Activated naive CD4-positive, alpha-beta T cell treated with anti-CD3 and anti-CD28 coated beads, Interleukin-2, amount 10 ng/mL, durations not matched to agents 7 days and 5 days (primary cell): ENCODE results near the gene GMEB2.
A peak's percentile ranks its signal among the peaks of the same experiment; 100 is the strongest.
"Not testable (repeated sequence)": the region's sequence is repeated elsewhere in the genome, so short reads cannot be mapped to it uniquely, and the experiment has no call there.

Experiments
- CTCF ChIA-PET: fragments of 350-600 bp; sonication (Branson Sonifier 250); formaldehyde crosslinking; loops from one replicate; lab custom pipeline; 2021; ENCODE audit warnings: antibody characterized with exemption; lab: Charles Lee
- DNase-seq: peaks from one replicate; pipeline ENCODE4 v3.0.0-alpha.2; 2020
- H3K27ac Mint-ChIP-seq: one replicate; pipeline ENCODE4 v1.8.0; 2021; ENCODE audit warnings: mild to moderate bottlenecking, moderate library complexity, mixed read lengths
- H3K27me3 Mint-ChIP-seq: one replicate; pipeline ENCODE4 v1.8.0; 2021; ENCODE audit warnings: mild to moderate bottlenecking, mixed read lengths
- H3K36me3 Mint-ChIP-seq: one replicate; pipeline ENCODE4 v1.8.0; 2021; ENCODE audit warnings: mixed read lengths
- H3K4me1 Mint-ChIP-seq: one replicate; pipeline ENCODE4 v1.8.0; 2021; ENCODE audit warnings: mixed read lengths
- H3K4me3 Mint-ChIP-seq: one replicate; pipeline ENCODE4 v1.8.0; 2021; ENCODE audit warnings: mild to moderate bottlenecking, moderate library complexity, mixed read lengths
- H3K9me3 Mint-ChIP-seq: one replicate; pipeline ENCODE4 v1.8.0; 2021; ENCODE audit warnings: mixed read lengths

The GMEB2 gene

DNA sequence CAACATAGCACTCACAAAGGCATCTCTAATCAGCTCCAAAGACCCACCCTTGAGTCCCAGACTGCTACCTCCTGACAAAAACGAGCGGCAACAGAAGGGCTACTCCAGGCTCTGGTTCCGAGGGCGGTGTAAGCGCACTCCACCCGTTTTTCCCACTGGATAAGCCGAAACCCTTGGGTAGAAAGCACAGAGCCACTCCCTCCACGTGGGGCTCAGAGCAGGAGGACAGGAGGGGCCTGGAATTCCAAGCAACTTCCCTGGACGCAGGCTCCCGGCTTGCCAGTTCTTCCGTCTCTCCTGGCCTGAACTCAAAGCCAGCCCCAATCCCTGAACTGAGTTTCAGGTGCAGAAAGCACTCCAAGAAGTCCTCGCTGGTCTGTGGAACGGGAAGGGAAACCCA is 7.4 kb downstream of the GMEB2 start:
- Mint-ChIP-seq H3K27me3 (no peaks in the 10 kb centered on the region), H3K4me1 (peaks cover 14% of the 10 kb centered on the region), H3K27ac (no peak overlapping the region), H3K4me3 (no peak overlapping the region), H3K9me3 (no peaks in the 10 kb centered on the region), H3K36me3 (peaks cover 44% of the 10 kb centered on the region)
- no peak for DNase-seq
- CTCF ChIA-PET, result no interaction called here

DNA sequence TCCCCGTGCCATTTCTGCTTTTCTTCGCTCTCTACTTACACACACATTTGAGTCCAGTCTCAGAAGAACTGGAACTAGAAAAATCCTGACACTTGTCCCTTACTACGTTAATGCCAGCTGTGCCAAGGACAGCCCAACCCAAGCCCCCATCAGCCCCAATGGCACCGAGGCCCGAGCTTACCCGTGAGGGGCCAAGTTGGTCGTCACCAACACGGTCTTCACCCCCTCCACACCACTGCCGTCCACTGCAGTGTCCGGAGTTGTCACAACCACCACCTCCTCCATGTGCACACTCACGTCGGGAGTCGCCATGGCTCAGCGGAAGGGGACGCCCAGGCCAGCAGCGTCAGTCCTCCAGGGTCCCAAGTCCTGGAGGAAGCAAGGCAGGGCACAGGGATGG is 7.8 kb downstream of the GMEB2 start:
- H3K4me3 Mint-ChIP-seq, result no peak overlapping the region
- H3K27ac Mint-ChIP-seq, result no peak overlapping the region
- H3K9me3 Mint-ChIP-seq, result no peaks in the 10 kb centered on the region
- DNase-seq, result no peak
- no peaks in the 10 kb centered on the region for H3K27me3 Mint-ChIP-seq
- H3K36me3 Mint-ChIP-seq, result peaks cover 46% of the 10 kb centered on the region
- CTCF ChIA-PET, result no interaction called here
- H3K4me1 Mint-ChIP-seq, result peaks cover 12% of the 10 kb centered on the region

DNA sequence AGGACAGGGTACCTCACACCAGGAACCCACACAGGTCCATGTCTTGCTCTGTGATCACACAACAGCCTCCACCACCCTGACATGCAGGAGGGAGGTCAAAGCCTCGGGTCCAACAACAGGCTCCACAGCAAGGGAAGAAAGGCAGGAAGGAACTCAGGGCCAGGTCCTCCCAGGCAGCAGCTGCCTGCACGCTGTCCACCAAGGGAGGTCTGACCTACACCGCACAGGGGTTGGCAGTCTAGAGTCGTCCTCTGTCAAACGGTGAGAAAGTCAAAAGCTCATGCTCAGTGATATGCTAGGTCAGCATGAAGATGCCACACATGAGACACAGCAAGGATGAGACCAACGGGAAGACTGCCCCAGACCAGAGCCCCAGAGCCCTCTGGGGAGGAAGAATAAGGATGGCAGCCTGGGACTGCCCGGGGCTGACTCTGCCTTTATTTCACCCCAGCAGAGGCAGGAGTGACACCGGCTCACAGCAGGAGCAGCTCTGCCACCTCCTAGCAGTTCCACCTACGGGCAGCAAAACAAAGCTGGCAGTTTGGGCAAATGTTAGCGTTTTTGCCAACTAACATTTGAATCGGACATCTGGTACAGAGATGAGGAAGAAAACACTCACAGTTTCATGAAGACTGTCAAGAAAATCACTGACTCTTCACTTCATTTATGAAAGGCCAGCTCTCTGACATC is 8.5 kb downstream of the GMEB2 start:
- H3K4me3 Mint-ChIP-seq, result no peak overlapping the region
- H3K27ac Mint-ChIP-seq, result no peak overlapping the region
- H3K4me1 Mint-ChIP-seq, result peaks cover 12% of the 10 kb centered on the region
- CTCF ChIA-PET, result interaction anchor here (0.7 to 1.3 kb wide), 2 partner anchors 9 to 81 kb away, joined by 3 to 4 read pairs; partner anchors contain the start of genes GMEB2 and PTK6
- peaks cover 51% of the 10 kb centered on the region for H3K36me3 Mint-ChIP-seq
- H3K9me3 Mint-ChIP-seq, result no peaks in the 10 kb centered on the region
- no peak for DNase-seq
- no peaks in the 10 kb centered on the region for H3K27me3 Mint-ChIP-seq

DNA sequence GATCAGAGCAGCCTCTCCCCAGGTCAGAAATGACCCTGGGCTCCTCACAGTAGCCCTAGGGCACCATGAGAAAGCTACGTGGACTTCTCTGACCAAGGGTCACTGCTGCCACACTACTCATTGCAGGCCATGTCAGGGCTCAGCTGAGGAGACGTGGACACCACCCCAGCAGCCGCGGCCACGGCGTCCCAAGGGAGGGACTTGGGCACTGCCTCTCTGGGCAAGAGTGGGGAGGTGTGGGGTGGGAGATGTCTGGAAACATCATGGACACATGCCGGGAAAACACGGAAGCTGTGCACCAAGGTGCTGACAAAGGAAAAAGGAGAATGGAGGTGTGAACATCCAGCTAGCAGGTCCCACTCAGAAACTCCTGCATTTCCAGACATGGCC is 9.0 kb downstream of the GMEB2 start:
- peaks cover 11% of the 10 kb centered on the region for H3K4me1 Mint-ChIP-seq
- CTCF ChIA-PET, result interaction anchor here (0.7 to 1.3 kb wide), 3 partner anchors 9 to 80 kb away, joined by 3 to 4 read pairs (median 3); partner anchors contain the start of genes GMEB2 and PTK6
- H3K27me3 Mint-ChIP-seq, result no peaks in the 10 kb centered on the region
- no peak overlapping the region for H3K27ac Mint-ChIP-seq
- H3K9me3 Mint-ChIP-seq, result no peaks in the 10 kb centered on the region
- DNase-seq, result no peak
- no peak overlapping the region for H3K4me3 Mint-ChIP-seq
- H3K36me3 Mint-ChIP-seq, result peaks cover 55% of the 10 kb centered on the region

DNA sequence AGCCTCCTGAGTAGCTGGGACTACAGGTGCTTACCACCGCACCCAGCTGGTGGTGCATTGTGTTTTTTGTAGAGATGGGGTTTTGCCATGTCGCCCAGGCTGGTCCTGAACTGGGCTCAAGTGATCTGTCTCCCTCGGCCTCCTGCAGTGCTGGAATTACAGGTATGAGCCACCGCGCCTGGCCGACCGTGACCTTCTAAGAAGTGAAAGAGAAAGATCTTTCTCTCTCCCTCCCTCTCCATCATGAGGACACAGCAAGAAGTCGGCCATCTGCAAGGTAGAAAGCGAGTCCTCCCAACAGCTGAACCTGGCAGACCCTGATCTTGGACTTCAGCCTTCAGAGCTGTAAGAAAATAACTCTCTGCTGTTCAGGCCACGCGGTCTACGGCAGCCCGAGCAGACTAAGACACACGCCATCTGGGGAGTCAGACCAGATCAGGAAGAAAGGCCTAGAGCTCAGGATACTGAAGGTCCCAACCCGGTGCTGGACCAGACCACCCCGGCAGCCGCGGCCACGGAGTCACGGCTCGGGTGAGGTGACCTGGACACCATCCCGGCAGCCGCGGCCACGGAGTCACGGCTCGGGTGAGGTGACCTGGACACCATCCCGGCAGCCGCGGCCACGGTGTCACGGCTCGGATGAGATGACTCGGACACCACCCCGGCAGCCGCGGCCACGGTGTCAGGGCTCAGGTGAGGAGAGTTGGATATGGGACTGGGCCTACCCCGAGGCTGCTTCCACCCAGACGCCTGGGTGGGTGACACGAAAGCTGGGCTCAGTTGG is 9.6 kb downstream of the GMEB2 start:
- CTCF ChIA-PET, result interaction anchor here (0.7 to 1.3 kb wide), 3 partner anchors 24 to 79 kb away, joined by 3 to 4 read pairs (median 3); partner anchors contain the start of gene PTK6
- Mint-ChIP-seq H3K36me3 (peaks cover 51% of the 10 kb centered on the region), H3K27ac (no peak overlapping the region), H3K4me3 (no peak overlapping the region), H3K27me3 (no peaks in the 10 kb centered on the region), H3K9me3 (no peaks in the 10 kb centered on the region), H3K4me1 (peaks cover 7% of the 10 kb centered on the region)
- no peak for DNase-seq

DNA sequence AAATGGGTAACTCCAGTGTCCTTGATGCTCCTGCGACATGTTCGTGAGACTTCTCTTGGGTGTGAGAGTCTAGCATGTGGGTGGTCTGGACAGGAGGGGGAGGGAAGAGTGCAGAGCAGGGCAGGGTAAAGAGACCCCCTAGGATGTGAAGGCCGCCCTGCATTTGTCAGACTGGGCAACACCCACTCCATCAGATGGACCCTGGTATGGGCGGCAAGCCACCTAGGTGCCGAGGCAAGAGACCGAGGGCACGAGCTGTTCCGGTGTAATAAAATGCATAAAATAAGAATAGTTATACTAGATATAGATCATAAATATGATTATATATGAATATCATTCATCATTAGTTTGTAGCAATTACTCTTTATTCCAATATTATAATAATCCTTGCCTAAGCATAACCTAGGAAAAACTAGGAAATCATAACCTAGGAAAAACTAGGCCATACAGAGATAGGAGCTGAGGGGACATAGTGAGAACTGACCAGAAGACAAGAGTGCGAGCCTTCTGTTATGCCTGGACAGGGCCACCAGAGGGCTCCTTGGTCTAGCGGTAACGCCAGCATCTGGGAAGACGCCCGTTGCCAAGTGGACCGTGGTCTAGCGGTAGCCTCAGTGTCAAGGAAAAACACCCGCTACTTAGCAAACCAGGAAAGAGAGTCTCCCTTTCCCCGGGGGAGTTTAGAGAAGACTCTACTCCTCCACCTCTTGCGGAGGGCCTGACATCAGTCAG is 12.9 kb downstream of the GMEB2 start:
- H3K27me3 Mint-ChIP-seq, H3K27ac Mint-ChIP-seq, DNase-seq, H3K4me3 Mint-ChIP-seq, CTCF ChIA-PET, H3K9me3 Mint-ChIP-seq, H3K4me1 Mint-ChIP-seq: not testable (repeated sequence)
- H3K36me3 Mint-ChIP-seq, result peaks cover 51% of the 10 kb centered on the region

DNA sequence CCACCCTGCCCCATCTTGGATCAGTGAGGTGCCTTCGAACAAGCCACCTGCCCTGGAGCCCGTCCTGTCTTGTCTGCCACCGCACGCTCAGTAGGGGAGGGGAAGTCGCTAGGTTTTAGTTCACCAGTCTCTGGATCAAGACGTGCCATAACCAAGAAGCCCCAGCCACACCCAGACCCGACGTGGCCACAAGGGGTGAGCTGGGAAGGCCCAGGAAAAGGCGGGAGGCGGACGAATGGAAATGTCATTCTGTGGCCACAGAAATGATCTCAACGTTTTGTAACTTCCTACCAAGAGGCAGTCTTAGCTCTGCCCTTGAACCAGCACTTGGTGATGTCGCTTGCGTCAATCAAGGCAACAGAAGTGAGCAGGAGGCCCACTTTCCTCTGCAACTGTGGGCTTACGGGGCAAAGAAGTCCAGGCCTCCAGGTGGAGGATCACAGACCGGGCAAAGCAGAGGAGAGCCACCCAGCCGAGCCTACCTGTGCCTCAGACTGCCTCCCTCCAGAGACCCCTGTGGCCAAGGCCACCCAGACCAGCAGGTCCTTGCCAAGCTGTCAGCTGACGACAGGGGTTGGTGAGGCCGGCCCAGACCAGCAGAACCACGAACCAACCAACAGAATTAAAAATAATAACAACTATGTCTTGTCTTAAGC is 14.5 kb downstream of the GMEB2 start:
- Mint-ChIP-seq H3K27me3 (no peaks in the 10 kb centered on the region), H3K4me3 (no peak overlapping the region), H3K4me1 (no peaks in the 10 kb centered on the region), H3K9me3 (no peaks in the 10 kb centered on the region), H3K27ac (no peak overlapping the region), H3K36me3 (peaks cover 41% of the 10 kb centered on the region)
- CTCF ChIA-PET, result no interaction called here
- DNase-seq, result no peak

DNA sequence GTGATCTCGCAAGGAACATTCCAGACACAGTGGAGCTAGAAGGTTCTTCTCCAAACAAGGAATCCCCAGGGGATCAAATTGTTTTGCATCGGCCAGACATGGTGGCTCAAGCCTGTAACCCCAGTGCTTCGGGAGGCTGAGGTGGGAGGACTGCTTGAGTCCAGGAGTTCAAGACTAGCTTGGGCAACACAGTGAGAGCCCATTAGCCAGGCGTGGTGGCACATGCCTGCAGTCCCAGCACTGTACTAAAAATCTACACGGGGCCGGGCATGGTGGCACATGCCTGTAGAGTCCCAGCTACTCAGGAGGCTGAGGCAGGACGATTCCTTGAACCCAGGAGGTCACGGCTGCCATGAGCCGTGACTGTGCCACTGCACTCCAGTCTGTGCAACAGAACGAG is 15.3 kb downstream of the GMEB2 start:
- peaks cover 5% of the 10 kb centered on the region for H3K4me1 Mint-ChIP-seq
- no peak for DNase-seq
- no peak overlapping the region for H3K27ac Mint-ChIP-seq
- CTCF ChIA-PET, result no interaction called here
- H3K27me3 Mint-ChIP-seq, result no peaks in the 10 kb centered on the region
- no peaks in the 10 kb centered on the region for H3K9me3 Mint-ChIP-seq
- H3K4me3 Mint-ChIP-seq, result no peak overlapping the region
- H3K36me3 Mint-ChIP-seq, result peaks cover 39% of the 10 kb centered on the region

DNA sequence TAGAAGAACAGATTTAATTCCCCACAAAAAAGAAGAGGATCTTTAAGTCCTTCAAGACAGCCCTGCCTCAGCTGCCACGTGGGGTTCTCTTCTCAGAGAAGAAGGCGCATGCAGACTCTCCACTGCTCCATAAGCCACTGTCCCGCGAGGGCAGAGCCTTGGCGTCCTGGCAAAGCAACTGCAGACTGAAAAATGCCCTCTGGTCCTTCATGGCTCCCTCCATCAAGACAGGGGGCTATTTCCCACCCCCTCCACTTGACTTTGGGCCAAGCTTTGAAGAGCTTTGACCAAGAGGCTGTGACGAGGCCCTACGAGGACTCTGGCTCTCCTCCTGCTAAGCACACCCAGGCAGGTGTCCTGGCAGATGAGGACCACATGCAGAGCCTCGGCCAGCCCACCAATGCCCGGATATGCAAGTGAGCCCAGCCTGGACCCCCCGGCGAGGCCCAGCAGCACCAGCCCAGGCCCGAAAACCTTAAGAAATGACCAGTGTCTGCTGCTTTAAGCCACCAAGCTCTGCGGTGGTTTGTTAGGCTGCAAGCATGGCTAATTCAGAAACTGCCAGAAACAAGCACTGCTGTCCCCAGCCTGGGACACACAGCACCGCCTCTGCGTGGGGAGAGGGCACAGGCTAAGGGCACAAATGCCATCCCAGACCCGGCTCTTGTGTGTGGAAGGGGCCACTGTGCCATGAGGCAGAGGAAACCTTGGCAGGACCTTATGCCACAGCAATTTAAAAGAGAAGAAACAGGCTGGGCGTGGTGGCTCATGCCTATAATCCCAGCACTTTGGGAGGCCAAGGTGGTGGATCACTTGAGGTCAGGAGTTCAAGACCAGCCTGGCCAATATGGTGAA is 16.1 kb downstream of the GMEB2 start:
- DNase-seq, result no peak
- H3K4me3 Mint-ChIP-seq, result no peak overlapping the region
- H3K4me1 Mint-ChIP-seq, result peaks cover 5% of the 10 kb centered on the region
- no peaks in the 10 kb centered on the region for H3K27me3 Mint-ChIP-seq
- H3K36me3 Mint-ChIP-seq, result peaks cover 34% of the 10 kb centered on the region
- no peaks in the 10 kb centered on the region for H3K9me3 Mint-ChIP-seq
- CTCF ChIA-PET, result no interaction called here
- H3K27ac Mint-ChIP-seq, result no peak overlapping the region

DNA sequence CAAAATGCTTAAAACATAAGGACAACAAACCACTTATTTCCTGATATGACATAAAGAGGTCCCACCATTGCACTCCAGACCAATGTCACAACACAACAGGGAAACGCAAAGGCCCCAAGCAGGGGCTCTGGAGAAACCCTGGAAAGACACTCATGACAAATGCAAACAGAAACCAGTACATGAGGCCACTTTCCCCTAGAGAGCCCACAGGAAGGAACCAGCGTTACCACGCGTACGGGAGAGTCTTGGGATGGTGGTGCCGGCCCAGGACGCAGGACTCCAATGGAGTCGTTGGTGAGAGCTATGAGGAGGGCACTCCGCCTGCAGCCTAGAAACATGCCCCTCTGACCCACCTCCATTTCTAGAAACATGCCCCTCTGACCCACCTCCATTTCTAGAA is 20.2 kb downstream of the GMEB2 start:
- H3K36me3 Mint-ChIP-seq, result peaks cover 34% of the 10 kb centered on the region
- H3K27me3 Mint-ChIP-seq, result no peaks in the 10 kb centered on the region
- no peak overlapping the region for H3K27ac Mint-ChIP-seq
- DNase-seq, result no peak
- CTCF ChIA-PET, result no interaction called here
- H3K4me1 Mint-ChIP-seq, result peaks cover 6% of the 10 kb centered on the region
- H3K9me3 Mint-ChIP-seq, result peaks cover 4% of the 10 kb centered on the region
- H3K4me3 Mint-ChIP-seq, result no peak overlapping the region

DNA sequence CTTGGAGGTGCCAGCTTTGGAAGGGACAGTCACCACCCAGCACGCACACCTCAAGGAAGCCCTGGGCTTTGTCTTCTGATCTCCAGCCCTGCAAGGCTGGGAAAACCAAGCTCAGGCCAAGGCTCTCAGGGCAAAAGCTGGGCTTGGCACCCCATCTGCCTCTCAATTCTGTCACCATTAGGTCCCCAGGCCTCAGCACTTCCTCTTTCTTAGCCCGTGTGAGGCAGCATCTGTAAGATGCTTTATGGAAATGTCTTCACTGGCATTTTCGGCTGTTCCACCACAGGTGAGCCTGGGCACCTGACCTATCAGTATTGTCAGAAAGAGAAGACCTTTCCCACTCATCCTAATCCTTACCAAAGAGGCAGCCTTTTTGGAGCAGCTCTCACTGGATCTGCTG is 24.6 kb downstream of the GMEB2 start:
- peaks cover 52% of the 10 kb centered on the region for H3K36me3 Mint-ChIP-seq
- H3K9me3 Mint-ChIP-seq, result peaks cover 4% of the 10 kb centered on the region
- H3K4me3 Mint-ChIP-seq, result no peak overlapping the region
- H3K27me3 Mint-ChIP-seq, result no peaks in the 10 kb centered on the region
- no peak overlapping the region for H3K27ac Mint-ChIP-seq
- CTCF ChIA-PET, result no interaction called here
- DNase-seq, result no peak
- H3K4me1 Mint-ChIP-seq, result peaks cover 6% of the 10 kb centered on the region

DNA sequence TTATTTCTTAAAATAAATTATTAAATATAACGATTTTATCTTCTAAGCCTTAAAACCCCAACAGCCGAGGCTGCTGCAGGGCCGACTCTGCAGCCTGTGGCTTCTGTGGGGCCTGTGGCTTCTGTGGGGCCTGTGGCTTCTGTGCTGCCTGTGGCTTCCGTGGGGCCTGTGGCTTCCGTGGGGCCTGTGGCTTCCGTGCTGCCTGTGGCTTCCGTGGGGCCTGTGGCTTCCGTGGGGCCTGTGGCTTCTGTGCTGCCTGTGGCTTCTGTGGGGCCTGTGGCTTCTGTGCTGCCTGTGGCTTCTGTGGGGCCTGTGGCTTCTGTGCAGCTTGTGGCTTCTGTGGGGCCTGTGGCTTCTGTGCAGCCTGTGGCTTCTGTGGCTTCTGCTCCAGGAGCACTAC is 25.2 kb downstream of the GMEB2 start:
- H3K36me3 Mint-ChIP-seq, result peaks cover 48% of the 10 kb centered on the region
- H3K27me3 Mint-ChIP-seq, H3K9me3 Mint-ChIP-seq, H3K4me3 Mint-ChIP-seq, H3K27ac Mint-ChIP-seq, CTCF ChIA-PET, H3K4me1 Mint-ChIP-seq: not testable (repeated sequence)
- peak; percentile 26 for DNase-seq

DNA sequence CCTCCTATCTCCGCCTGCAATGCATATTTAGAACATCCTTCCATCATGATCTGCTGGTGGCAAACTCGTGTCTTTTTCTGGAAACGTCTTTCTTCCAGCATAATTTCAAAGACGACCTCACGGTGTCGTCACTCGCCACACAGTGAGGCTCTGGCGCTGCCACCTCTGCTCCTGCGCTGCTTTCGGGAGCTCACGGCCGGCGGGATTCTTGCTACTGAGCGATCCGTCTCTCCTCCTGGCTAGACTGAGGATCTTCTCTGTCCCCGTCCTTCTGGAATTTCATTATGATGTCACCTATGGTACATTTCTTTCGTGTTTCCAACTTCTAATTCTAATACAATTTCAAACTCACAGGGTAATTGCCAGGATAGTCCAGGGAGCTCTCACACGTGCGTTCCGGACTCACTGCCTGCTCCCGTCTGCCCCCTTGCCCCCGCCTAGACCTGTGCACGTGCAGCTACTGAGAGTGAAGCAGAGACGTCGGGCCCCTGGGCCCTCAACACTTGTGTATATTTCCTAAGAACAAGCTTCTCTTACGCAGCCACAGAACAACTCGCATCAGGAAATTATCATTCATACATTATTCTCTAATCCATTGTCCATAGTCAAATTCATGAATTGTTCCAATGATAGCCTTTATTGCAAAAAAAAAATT is 27.4 kb downstream of the GMEB2 start:
- Mint-ChIP-seq H3K27ac (no peak overlapping the region), H3K27me3 (no peaks in the 10 kb centered on the region), H3K36me3 (peaks cover 50% of the 10 kb centered on the region), H3K4me1 (peaks cover 2% of the 10 kb centered on the region), H3K9me3 (peaks cover 4% of the 10 kb centered on the region), H3K4me3 (no peak overlapping the region)
- DNase-seq, result no peak
- CTCF ChIA-PET, result no interaction called here
